ENCODE measurements around the gene TTR. TPM values are rescaled to one million over a fixed set of nuclear protein-coding genes. Genes with fewer than 3 reads are reported as not detected.

The TTR gene
- total and polyA plus RNA-seq, 9 of the 15 experiments (the other 6 are each of a cell fraction or from before 2014, with no cell fraction given), result 0.17 to 0.53 TPM; not detected in 7

- H3K27me3 ChIP-seq (ENCODE audit: control insufficient read depth in 2 of 2, insufficient read depth in 2 of 2, low read length in 2 of 2), result peaks cover 0 to 5% of the 10 kb centered on the region in 2 experiments; a peak in 1 of 5 replicates
- H3K9me1 ChIP-seq (ENCODE audit: control insufficient read depth, insufficient read depth, low read length), result no peaks in the 10 kb centered on the region
- H3K9ac ChIP-seq (ENCODE audit: insufficient read depth in 1 of 2, low read depth in 2 of 2, low read length in 2 of 2), result no peak overlapping the region
- ATAC-seq (no peak), FAIRE-seq (no peak), DNase-seq (ENCODE audit: extremely low read depth in 1 of 4, low spot score in 3 of 4) (no peak)
- under 1% methylated on average over 10 of the region's 10 CpGs for WGBS (ENCODE audit: insufficient coverage, low coverage, missing lambda C conversion rate)
- H3K9me3 ChIP-seq (replicated peaks; ENCODE audit: control insufficient read depth, insufficient read depth, low read depth, low read length), result no peaks in the 10 kb centered on the region
- no peaks in the 10 kb centered on the region for H4K20me1 ChIP-seq (replicated peaks; ENCODE audit: control insufficient read depth, insufficient read depth, low read length)
- H3K4me2 ChIP-seq (ENCODE audit: insufficient read depth, low read length), result no peak overlapping the region
- no peaks in the 10 kb centered on the region for H3K4me1 ChIP-seq (replicated peaks in 1 of 2; ENCODE audit: control insufficient read depth in 2 of 2, insufficient read depth in 2 of 2, low read length in 2 of 2)
- H3K79me2 ChIP-seq (ENCODE audit: control insufficient read depth, insufficient read depth, low read length), result no peaks in the 10 kb centered on the region
- no peak overlapping the region for H3K4me3 ChIP-seq
- in situ Hi-C loops (cut with MboI) (no loop called here), intact Hi-C loops (cut with micrococcal nuclease) (no loop called here)
- BruUV-seq (replicated peaks), result no TSS peak
- H3K36me3 ChIP-seq (ENCODE audit: control insufficient read depth, insufficient read depth, low read length), result no peaks in the 10 kb centered on the region
- TF ChIP-seq, protein P1, sequence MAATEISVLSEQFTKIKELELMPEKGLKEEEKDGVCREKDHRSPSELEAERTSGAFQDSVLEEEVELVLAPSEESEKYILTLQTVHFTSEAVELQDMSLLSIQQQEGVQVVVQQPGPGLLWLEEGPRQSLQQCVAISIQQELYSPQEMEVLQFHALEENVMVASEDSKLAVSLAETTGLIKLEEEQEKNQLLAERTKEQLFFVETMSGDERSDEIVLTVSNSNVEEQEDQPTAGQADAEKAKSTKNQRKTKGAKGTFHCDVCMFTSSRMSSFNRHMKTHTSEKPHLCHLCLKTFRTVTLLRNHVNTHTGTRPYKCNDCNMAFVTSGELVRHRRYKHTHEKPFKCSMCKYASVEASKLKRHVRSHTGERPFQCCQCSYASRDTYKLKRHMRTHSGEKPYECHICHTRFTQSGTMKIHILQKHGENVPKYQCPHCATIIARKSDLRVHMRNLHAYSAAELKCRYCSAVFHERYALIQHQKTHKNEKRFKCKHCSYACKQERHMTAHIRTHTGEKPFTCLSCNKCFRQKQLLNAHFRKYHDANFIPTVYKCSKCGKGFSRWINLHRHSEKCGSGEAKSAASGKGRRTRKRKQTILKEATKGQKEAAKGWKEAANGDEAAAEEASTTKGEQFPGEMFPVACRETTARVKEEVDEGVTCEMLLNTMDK (IDR thresholded peaks at IDR 0.05; ENCODE audit: borderline replicate concordance, insufficient read depth, low read depth, low read length, poor library complexity, severe bottlenecking), result no peak
- no peak for TF ChIP-seq CBX2 (IDR thresholded peaks at IDR 0.05; ENCODE audit: insufficient read depth, low read length, poor library complexity, severe bottlenecking)
- no peak for TF ChIP-seq KAT7 (CRISPR knock-in tag; IDR thresholded peaks at IDR 0.05; ENCODE audit: borderline replicate concordance)
- TF ChIP-seq JUND (IDR thresholded peaks at IDR 0.05; ENCODE audit: borderline replicate concordance, low read depth, low read length), result no peak
- TF ChIP-seq JUND (tag; IDR thresholded peaks at IDR 0.05; ENCODE audit: borderline replicate concordance, low read depth, low read length), result no peak
- no peak for TF ChIP-seq STAG1 (CRISPR knock-in tag; IDR thresholded peaks at IDR 0.05; ENCODE audit: borderline replicate concordance)
- TF ChIP-seq NFRKB (IDR thresholded peaks at IDR 0.05; ENCODE audit: low read depth), result no peak
- TF ChIP-seq RCOR1 (IDR thresholded peaks at IDR 0.05; ENCODE audit: borderline replicate concordance in 1 of 2, low read depth in 2 of 2, low read length in 2 of 2), result no peak
- TF ChIP-seq FOS (IDR thresholded peaks at IDR 0.05; ENCODE audit: extremely low read depth, insufficient read length), result no peak
- TF ChIP-seq, protein P2, sequence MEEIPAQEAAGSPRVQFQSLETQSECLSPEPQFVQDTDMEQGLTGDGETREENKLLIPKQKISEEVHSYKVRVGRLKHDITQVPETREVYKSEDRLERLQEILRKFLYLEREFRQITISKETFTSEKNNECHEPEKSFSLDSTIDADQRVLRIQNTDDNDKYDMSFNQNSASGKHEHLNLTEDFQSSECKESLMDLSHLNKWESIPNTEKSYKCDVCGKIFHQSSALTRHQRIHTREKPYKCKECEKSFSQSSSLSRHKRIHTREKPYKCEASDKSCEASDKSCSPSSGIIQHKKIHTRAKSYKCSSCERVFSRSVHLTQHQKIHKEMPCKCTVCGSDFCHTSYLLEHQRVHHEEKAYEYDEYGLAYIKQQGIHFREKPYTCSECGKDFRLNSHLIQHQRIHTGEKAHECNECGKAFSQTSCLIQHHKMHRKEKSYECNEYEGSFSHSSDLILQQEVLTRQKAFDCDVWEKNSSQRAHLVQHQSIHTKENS (CRISPR knock-in tag; IDR thresholded peaks at IDR 0.05), result no peak
- TF ChIP-seq ZNF165 (CRISPR knock-in tag; IDR thresholded peaks at IDR 0.05; ENCODE audit: borderline replicate concordance), result no peak
- TF ChIP-seq ILK (tag; IDR thresholded peaks at IDR 0.05; ENCODE audit: borderline replicate concordance, low read depth), result no peak
- TF ChIP-seq RBFOX2 (IDR thresholded peaks at IDR 0.05; ENCODE audit: low read depth, low read length), result no peak
- TF ChIP-seq RBM34 (IDR thresholded peaks at IDR 0.05; ENCODE audit: borderline replicate concordance, insufficient read depth, low read length), result no peak
- no peak for TF ChIP-seq ZBTB49 (CRISPR knock-in tag; IDR thresholded peaks at IDR 0.05; ENCODE audit: borderline replicate concordance)
- H3K27ac ChIP-seq (ENCODE audit: extremely low read depth, low read depth, low read length), result no peak overlapping the region
- ChIA-PET CTCF (ENCODE audit: low intra/inter-chr PET ratio) (no interaction called here), POLR2A (no interaction called here)
- no peak overlapping the region for H2AFZ ChIP-seq (ENCODE audit: low read depth, low read length)
Measured at GRCh38 chr18:31592506-31593157, 955 bp downstream of the TTR start.
